Cardiac muscle cell (in vitro differentiated cells and primary cell): Measurements from ENCODE around the gene PDE4B. TPM values are rescaled to one million over a fixed set of nuclear protein-coding genes. Genes with fewer than 3 reads are reported as not detected.

Experiments used
- DNase-seq, 2 donors: peaks; one replicate each; pipeline versions ENCODE4 v3.0.0 to v3.0.0-alpha.2; 2010 to 2017; ENCODE audit warnings: low read depth in 1 of 2, low spot score in 1 of 2
- H3K27ac ChIP-seq: fragments of 200-600 bp; sonication (generic); 2 replicates; pipeline ENCODE4 v1.5.1; 2016
- H3K27me3 ChIP-seq: fragments of 200-600 bp; sonication (generic); 2 replicates; pipeline ENCODE4 v1.6.0; 2016; ENCODE audit warnings: control low read depth
- H3K36me3 ChIP-seq: fragments of 200-600 bp; sonication (generic); 2 replicates; pipeline ENCODE4 v1.5.1; 2016; ENCODE audit warnings: control low read depth
- H3K4me1 ChIP-seq: fragments of 200-600 bp; sonication (generic); 2 replicates; pipeline ENCODE4 v1.8.1; 2017; ENCODE audit warnings: low read depth, mild to moderate bottlenecking, mixed run types
- H3K4me3 ChIP-seq: fragments of 200-600 bp; sonication (generic); 2 replicates; pipeline ENCODE4 v1.5.1; 2016; ENCODE audit warnings: mild to moderate bottlenecking
- H3K9me3 ChIP-seq: fragments of 200-600 bp; sonication (generic); 2 replicates; pipeline ENCODE4 v1.5.1; 2017; ENCODE audit warnings: low read depth, mild to moderate bottlenecking, control low read depth
- CTCF ChIP-seq: IDR thresholded peaks from 2 replicates; pipeline ENCODE4 v1.5.1; 2012; ENCODE audit warnings: low read depth, mild to moderate bottlenecking, low read length
- polyA plus RNA-seq: library from polyadenylated mRNA; unstranded; fragments of >200 nt; fragmentation: Nextera tagmentation; extraction: Ambion mirVana; gene quantifications from 2 replicates; pipeline ENCODE4 v1.2.1, GENCODE V29; 2016
- total RNA-seq: library from RNA; depleted of rRNA; stranded (reverse); fragments of >200 nt; gene quantifications from 2 replicates; pipeline ENCODE4 v1.2.3, GENCODE V29; 2016

PDE4B gene
- total and polyA plus RNA-seq, 2 experiments from 2014 or later = 0.65 to 3.9 TPM

GRCh38 chr1:65832296-65832695 lies 39.6 kb downstream of the PDE4B start:
- Histone ChIP-seq H3K9me3 (no peaks in the 10 kb centered on the region), H3K27me3 (no peaks in the 10 kb centered on the region), H3K27ac (no peak overlapping the region), H3K36me3 (no peaks in the 10 kb centered on the region), H3K4me1 (no peaks in the 10 kb centered on the region), H3K4me3 (no peak overlapping the region)
- no peak for DNase-seq
- no peak for TF ChIP-seq CTCF

GRCh38 chr1:65836686-65837085 lies 44.0 kb downstream of the PDE4B start:
- Histone ChIP-seq H3K4me3 (no peak overlapping the region), H3K9me3 (no peaks in the 10 kb centered on the region), H3K27ac (no peak overlapping the region), H3K4me1 (no peaks in the 10 kb centered on the region), H3K36me3 (no peaks in the 10 kb centered on the region), H3K27me3 (no peaks in the 10 kb centered on the region)
- no peak for DNase-seq
- TF ChIP-seq CTCF = no peak

- DNase-seq = no peak
- Histone ChIP-seq H3K9me3 (no peaks in the 10 kb centered on the region), H3K4me3 (no peak overlapping the region), H3K27ac (no peak overlapping the region), H3K36me3 (no peaks in the 10 kb centered on the region), H3K4me1 (no peaks in the 10 kb centered on the region), H3K27me3 (no peaks in the 10 kb centered on the region)
- no peak for TF ChIP-seq CTCF
Observed at GRCh38 chr1:65840683-65841082, 48.0 kb downstream of the PDE4B start.

DNA sequence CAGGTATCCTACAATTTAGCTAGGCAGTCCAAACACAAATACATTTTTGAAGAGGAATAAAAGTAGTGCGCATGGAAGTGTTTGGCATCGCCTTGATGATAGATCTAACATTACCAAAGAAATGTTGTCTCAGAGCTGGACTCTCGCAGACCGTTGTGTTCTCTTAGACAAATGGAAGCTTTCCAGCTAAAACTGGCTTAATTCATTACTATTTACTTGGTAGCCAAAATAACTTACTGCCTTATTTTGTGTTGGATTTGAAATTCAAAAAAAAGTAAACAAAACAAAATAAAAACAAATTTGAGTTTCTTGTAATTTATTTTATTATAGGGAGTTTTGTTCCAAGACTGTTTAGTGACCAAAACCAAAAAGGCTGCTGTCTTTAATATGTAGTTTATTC lies 51.6 kb downstream of the PDE4B start:
- H3K27ac ChIP-seq = no peak overlapping the region
- TF ChIP-seq CTCF = no peak
- H3K4me3 ChIP-seq = no peak overlapping the region
- no peak for DNase-seq
- no peaks in the 10 kb centered on the region for H3K36me3 ChIP-seq
- H3K4me1 ChIP-seq = no peaks in the 10 kb centered on the region
- no peaks in the 10 kb centered on the region for H3K27me3 ChIP-seq
- H3K9me3 ChIP-seq = no peaks in the 10 kb centered on the region

DNA sequence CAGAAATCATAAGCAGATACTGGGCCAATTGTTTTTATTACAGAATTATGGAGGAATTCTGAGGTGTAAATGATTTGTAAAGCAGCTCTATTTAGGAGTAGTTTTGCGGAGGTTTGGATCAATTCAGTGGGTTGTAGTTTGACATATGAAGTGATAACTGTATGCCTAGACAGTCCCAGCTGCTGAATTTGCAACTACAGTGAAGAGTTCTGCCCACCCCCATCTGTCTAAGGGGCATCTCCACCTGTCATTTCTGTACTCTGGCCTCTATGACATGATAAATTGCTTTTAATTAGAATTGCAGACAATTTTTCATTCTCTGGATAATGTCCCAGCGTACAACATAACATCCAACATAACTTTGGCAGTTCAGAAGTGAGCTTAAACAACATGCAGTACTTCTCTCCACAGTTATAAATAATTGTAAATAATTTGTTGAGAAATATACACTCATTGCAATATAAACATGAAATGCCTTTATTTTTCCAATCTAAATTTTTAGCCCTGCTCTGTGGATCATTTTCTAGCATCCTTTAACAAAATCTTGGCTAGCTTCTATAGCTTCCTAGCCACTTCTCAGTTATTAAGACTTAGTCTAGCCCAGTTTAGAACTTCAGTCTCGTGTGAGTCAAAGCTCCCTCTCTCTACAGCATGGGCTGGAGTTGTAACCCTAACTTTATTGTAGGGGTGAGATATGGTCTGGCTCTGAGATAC lies 52.3 kb downstream of the PDE4B start:
- Histone ChIP-seq H3K9me3 (no peaks in the 10 kb centered on the region), H3K36me3 (no peaks in the 10 kb centered on the region), H3K4me3 (no peak overlapping the region), H3K4me1 (no peaks in the 10 kb centered on the region), H3K27me3 (no peaks in the 10 kb centered on the region), H3K27ac (no peak overlapping the region)
- no peak for TF ChIP-seq CTCF
- no peak for DNase-seq
